BLaER1 (cell line): ENCODE results near the gene GYG2.
"Not testable (repeated sequence)": the region's sequence is repeated elsewhere in the genome, so short reads cannot be mapped to it uniquely, and the experiment has no call there.

Experiments used
- H3K27ac ChIP-seq: shearing (Covaris generic); formaldehyde crosslinking; 2 replicates; pipeline ENCODE4 v1.8.1; 2022
- H3K27me3 ChIP-seq: shearing (Covaris generic); formaldehyde crosslinking; 2 replicates; pipeline ENCODE4 v1.8.1; 2022
- H3K36me3 ChIP-seq: shearing (Covaris generic); formaldehyde crosslinking; 2 replicates; pipeline ENCODE4 v1.8.1; 2022
- H3K4me1 ChIP-seq: shearing (Covaris generic); formaldehyde crosslinking; 2 replicates; pipeline ENCODE4 v1.8.1; 2022
- H3K4me2 ChIP-seq: shearing (Covaris generic); formaldehyde crosslinking; 2 replicates; pipeline ENCODE4 v1.8.1; 2022
- H3K4me3 ChIP-seq: shearing (Covaris generic); formaldehyde crosslinking; 2 replicates; pipeline ENCODE4 v1.8.1; 2022
- H3K9ac ChIP-seq: shearing (Covaris generic); formaldehyde crosslinking; 2 replicates; pipeline ENCODE4 v1.8.1; 2022
- H3K9me3 ChIP-seq: shearing (Covaris generic); formaldehyde crosslinking; 2 replicates; pipeline ENCODE4 v1.8.1; 2022
- H4K20me1 ChIP-seq: shearing (Covaris generic); formaldehyde crosslinking; 2 replicates; pipeline ENCODE4 v1.8.1; 2022
- Cebpa-rat ChIP-seq: shearing (Covaris generic); IDR thresholded peaks from 2 replicates; pipeline ENCODE4 v1.8.1; 2022

GYG2 gene

GRCh38 chrX:2828344-2828958 lies at the start of gene GYG2:
Gene GYG2, plus strand, starts transcription at chrX:2828930. Its CDS starts 1,259 bp downstream, at chrX:2830189.
- Histone ChIP-seq H3K9ac (peak within 1 kb of the TSS; percentile 29; the same call in 1 of the 2 replicates), H4K20me1 (no peaks in the 10 kb centered on the region), H3K27ac (no peak within 1 kb of the TSS), H3K27me3 (0 out of 2 replicates have a peak, but pooled peaks cover 2% of the 10 kb centered on the region), H3K4me1 (peaks cover 19% of the 10 kb centered on the region), H3K9me3 (peaks cover 6% of the 10 kb centered on the region; the same call in 1 of the 2 replicates), H3K4me3 (peak within 1 kb of the TSS; percentile 62), H3K36me3 (no peaks in the 10 kb centered on the region), H3K4me2 (peak within 1 kb of the TSS; percentile 55)
- TF ChIP-seq Cebpa-rat, result no peak

GRCh38 chrX:2780472-2781225 lies 48.1 kb upstream of the GYG2 start:
- not testable (repeated sequence) for H4K20me1 ChIP-seq, H3K4me2 ChIP-seq, H3K4me3 ChIP-seq, H3K36me3 ChIP-seq, H3K27me3 ChIP-seq, H3K9me3 ChIP-seq, H3K9ac ChIP-seq, H3K27ac ChIP-seq
- H3K4me1 ChIP-seq, result peaks cover 12% of the 10 kb centered on the region

DNA sequence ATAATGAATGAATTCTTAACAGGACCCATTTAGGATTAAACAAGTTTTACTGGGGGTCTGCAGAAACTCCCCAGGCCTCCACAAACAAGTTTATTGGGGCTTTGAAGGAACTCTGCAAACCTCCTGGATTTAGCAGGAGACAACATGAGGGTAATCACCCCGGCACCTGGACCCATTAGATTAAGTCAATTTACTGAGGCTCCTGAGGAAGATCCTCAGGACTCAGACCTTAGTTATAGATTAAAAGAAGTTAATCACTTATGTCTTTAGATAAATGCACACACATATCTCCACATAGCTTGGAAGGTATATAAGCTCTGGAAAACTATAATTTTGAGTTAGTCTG lies 47.5 kb upstream of the GYG2 start:
- Histone ChIP-seq H3K9me3 (no peaks in the 10 kb centered on the region), H3K4me1 (peaks cover 12% of the 10 kb centered on the region), H3K36me3 (no peaks in the 10 kb centered on the region), H3K27ac (no peak overlapping the region), H4K20me1 (no peaks in the 10 kb centered on the region), H3K4me2 (no peak overlapping the region), H3K27me3 (no peaks in the 10 kb centered on the region), H3K4me3 (no peak overlapping the region), H3K9ac (no peak overlapping the region)
- TF ChIP-seq Cebpa-rat, result no peak

DNA sequence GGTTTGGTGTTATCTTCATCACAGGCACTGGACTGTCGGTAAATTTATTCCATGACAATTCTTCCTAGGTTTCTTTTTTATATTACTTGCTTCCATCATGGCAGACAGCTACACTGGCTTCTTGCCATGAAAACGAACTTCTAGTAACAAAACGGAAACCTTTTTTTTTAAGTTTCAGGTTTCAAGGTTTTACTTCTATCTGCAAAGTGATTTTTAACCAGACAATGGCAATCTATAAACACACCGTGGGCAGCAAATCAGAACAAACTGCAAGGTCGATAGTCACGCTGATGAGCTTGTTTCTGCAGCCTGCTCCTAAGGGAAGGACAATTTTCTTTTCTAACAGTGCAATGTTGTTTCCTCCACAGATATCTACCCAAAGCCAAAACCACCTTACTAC lies 47.0 kb upstream of the GYG2 start:
- no peak overlapping the region for H3K9ac ChIP-seq
- H3K9me3 ChIP-seq, result no peaks in the 10 kb centered on the region
- H3K27ac ChIP-seq, result no peak overlapping the region
- H3K4me2 ChIP-seq, result no peak overlapping the region
- TF ChIP-seq Cebpa-rat, result no peak
- no peaks in the 10 kb centered on the region for H3K27me3 ChIP-seq
- peaks cover 12% of the 10 kb centered on the region for H3K4me1 ChIP-seq
- no peaks in the 10 kb centered on the region for H3K36me3 ChIP-seq
- H3K4me3 ChIP-seq, result no peak overlapping the region
- no peaks in the 10 kb centered on the region for H4K20me1 ChIP-seq

GRCh38 chrX:2782171-2782570 lies 46.6 kb upstream of the GYG2 start:
- no peaks in the 10 kb centered on the region for H3K9me3 ChIP-seq
- no peaks in the 10 kb centered on the region for H4K20me1 ChIP-seq
- H3K9ac ChIP-seq, result no peak overlapping the region
- H3K4me2 ChIP-seq, result no peak overlapping the region
- no peaks in the 10 kb centered on the region for H3K27me3 ChIP-seq
- no peaks in the 10 kb centered on the region for H3K36me3 ChIP-seq
- no peak overlapping the region for H3K27ac ChIP-seq
- H3K4me3 ChIP-seq, result no peak overlapping the region
- peaks cover 12% of the 10 kb centered on the region for H3K4me1 ChIP-seq
- no peak for TF ChIP-seq Cebpa-rat

DNA sequence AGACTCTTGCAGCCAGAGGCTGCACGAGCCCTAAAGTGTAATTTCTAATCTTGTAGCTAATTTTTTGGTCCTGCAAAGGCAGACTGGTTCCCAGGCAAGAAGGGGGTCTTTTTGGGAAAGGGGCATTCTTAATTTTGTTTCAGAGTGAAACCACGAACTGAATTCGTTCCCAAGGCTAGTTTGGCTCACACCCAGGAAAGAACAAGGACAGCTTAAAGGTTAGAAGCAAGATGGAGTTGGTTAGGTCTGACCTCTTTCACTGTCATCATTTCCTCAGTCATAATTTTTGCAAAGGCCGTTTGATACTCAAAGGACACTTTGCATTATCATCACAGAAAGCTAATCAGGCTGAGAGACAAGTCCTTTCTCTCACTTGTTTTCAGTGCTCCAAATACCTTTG lies 46.0 kb upstream of the GYG2 start:
- peaks cover 12% of the 10 kb centered on the region for H3K4me1 ChIP-seq
- no peaks in the 10 kb centered on the region for H3K9me3 ChIP-seq
- H3K27ac ChIP-seq, result no peak overlapping the region
- no peaks in the 10 kb centered on the region for H4K20me1 ChIP-seq
- no peak overlapping the region for H3K4me2 ChIP-seq
- H3K36me3 ChIP-seq, result no peaks in the 10 kb centered on the region
- H3K9ac ChIP-seq, result no peak overlapping the region
- H3K4me3 ChIP-seq, result no peak overlapping the region
- no peaks in the 10 kb centered on the region for H3K27me3 ChIP-seq
- TF ChIP-seq Cebpa-rat, result no peak

GRCh38 chrX:2784026-2784425 lies 44.7 kb upstream of the GYG2 start:
- no peaks in the 10 kb centered on the region for H3K27me3 ChIP-seq
- no peaks in the 10 kb centered on the region for H3K9me3 ChIP-seq
- no peaks in the 10 kb centered on the region for H4K20me1 ChIP-seq
- no peak overlapping the region for H3K9ac ChIP-seq
- peaks cover 12% of the 10 kb centered on the region for H3K4me1 ChIP-seq
- H3K36me3 ChIP-seq, result no peaks in the 10 kb centered on the region
- H3K27ac ChIP-seq, result no peak overlapping the region
- H3K4me3 ChIP-seq, result no peak overlapping the region
- H3K4me2 ChIP-seq, result no peak overlapping the region
- no peak for TF ChIP-seq Cebpa-rat

GRCh38 chrX:2785538-2785937 lies 43.2 kb upstream of the GYG2 start:
- Histone ChIP-seq H3K27ac (no peak overlapping the region), H3K9ac (no peak overlapping the region), H3K4me2 (no peak overlapping the region), H3K4me3 (no peak overlapping the region), H3K9me3 (no peaks in the 10 kb centered on the region), H3K27me3 (no peaks in the 10 kb centered on the region), H3K36me3 (no peaks in the 10 kb centered on the region), H4K20me1 (no peaks in the 10 kb centered on the region), H3K4me1 (peaks cover 12% of the 10 kb centered on the region)
- TF ChIP-seq Cebpa-rat, result no peak

DNA sequence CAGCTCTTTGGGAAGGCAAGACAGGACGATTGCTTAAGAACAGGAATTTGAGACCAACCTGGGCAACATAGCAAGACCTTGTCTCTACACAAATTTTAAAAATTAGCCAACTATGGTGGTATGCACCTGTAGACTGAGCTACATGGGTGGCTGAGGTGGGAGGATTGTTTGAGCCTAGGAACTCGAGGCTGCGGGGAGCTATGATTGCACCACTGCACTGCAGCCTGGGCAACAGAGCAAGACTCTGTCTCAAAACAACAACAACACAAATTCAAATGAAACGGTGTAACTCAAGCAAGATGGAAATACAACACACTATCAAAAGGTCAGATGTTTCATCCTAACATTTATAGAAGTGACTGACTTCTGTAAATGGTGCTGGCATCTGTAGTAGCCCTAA lies 39.8 kb upstream of the GYG2 start:
- peaks cover 22% of the 10 kb centered on the region for H3K4me1 ChIP-seq
- H3K27me3 ChIP-seq, result no peaks in the 10 kb centered on the region
- no peaks in the 10 kb centered on the region for H3K36me3 ChIP-seq
- no peaks in the 10 kb centered on the region for H4K20me1 ChIP-seq
- H3K4me3 ChIP-seq, result no peak overlapping the region
- H3K27ac ChIP-seq, result no peak overlapping the region
- no peak overlapping the region for H3K4me2 ChIP-seq
- no peak overlapping the region for H3K9ac ChIP-seq
- no peaks in the 10 kb centered on the region for H3K9me3 ChIP-seq
- TF ChIP-seq Cebpa-rat, result no peak

DNA sequence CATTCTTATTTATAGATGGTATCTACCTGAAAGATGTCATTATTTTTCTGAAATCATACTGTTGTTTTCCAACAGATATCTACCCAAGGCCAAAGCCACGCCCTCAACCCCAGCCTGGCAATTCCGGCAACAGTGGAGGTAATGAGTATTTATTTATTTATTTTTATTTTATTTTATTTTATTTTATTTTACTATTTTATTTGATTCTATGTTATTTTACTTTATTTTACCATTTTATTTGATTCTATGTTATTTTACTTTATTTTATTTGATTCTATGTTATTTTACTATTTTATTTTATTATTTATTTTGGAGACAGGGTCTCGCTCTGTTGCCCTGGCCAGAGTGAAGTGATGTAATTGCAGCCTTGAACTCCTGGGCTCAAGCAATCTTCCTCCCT lies 39.2 kb upstream of the GYG2 start:
- Histone ChIP-seq H3K36me3 (no peaks in the 10 kb centered on the region), H3K9ac (no peak overlapping the region), H3K27me3 (no peaks in the 10 kb centered on the region), H3K4me2 (no peak overlapping the region), H3K27ac (no peak overlapping the region), H3K9me3 (no peaks in the 10 kb centered on the region), H4K20me1 (no peaks in the 10 kb centered on the region), H3K4me3 (no peak overlapping the region), H3K4me1 (peaks cover 18% of the 10 kb centered on the region)
- TF ChIP-seq Cebpa-rat, result no peak

DNA sequence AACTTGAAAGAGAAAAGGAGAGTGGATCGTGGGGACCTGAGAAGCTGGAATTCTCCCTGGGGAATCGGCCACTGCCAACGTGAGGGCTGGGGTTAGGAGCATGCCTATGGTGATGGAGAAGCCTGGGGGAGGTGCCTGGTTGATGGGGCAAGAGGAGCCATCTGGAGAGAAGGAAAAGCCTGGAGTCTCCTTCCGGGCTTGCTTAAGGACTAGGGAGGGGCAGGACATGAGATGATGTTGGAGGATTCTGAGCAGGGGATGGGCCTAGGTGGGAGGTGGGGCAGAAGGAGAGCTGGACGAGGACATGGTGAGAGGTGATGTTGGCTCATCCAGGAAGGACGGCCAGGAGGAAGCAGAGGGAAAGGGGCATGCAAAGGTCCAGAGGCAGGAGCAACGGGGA lies 35.0 kb upstream of the GYG2 start:
- no peaks in the 10 kb centered on the region for H3K27me3 ChIP-seq
- no peak overlapping the region for H3K9ac ChIP-seq
- no peaks in the 10 kb centered on the region for H4K20me1 ChIP-seq
- no peak overlapping the region for H3K4me3 ChIP-seq
- no peaks in the 10 kb centered on the region for H3K36me3 ChIP-seq
- H3K9me3 ChIP-seq, result no peaks in the 10 kb centered on the region
- TF ChIP-seq Cebpa-rat, result no peak
- H3K27ac ChIP-seq, result no peak overlapping the region
- peaks cover 27% of the 10 kb centered on the region for H3K4me1 ChIP-seq
- H3K4me2 ChIP-seq, result no peak overlapping the region
